ENCODE measurements around the gene NAA10.

Gene NAA10

GRCh38 chrX:153950127-153950526 is 15.3 kb upstream of the NAA10 start:
- H3K4me3 ChIP-seq (ENCODE audit: low read depth, low read length) = no peak overlapping the region

DNA sequence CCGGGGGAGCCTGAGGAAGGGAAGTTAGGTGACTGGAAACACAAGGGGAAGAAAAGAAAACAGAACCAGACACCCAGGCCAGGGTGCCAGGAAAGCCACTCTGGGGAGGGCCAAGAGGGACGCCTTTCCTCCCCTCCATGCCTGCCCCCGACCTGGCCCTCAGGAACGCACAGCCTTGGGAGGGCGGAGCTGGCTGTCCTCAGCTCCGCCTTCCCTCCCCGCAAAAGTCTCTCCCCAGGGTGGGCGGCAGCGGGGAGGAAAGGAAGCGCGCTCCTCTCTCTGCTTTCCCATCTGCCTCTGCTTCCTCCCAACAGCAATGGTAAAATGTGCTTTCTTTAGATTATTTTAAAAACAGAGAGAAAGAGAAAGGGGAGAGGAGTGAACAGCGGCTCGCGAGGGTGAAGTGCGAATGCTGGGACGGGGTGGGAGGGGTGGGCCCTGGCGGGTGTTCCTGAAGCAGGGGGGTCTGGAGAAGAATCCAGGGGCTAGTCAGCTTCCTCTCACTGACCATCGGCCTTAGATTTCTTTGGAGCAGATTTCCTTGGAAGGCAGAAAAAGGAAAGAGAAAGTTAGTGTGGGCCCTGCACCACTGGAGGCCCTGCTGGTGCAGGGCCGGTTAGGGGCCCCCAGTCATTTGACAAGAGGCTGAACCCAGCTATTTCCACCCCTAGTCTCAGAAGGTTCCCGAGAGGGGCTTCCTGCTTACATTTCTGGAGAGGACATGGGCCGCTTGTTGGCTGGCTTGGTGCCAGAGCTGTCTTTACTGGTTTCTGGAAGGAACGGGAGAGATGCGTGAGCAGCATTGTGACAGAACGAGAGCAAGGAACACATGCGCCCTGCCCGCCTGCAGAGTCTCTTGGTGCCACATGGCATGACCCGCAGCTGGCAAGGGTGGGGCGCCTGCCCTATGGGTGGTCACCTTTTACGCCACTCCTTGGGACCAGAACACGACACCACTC is 14.3 kb upstream of the NAA10 start:
- H3K4me3 ChIP-seq (ENCODE audit: low read depth, low read length) = no peak overlapping the region

GRCh38 chrX:153948002-153948466 is 13.2 kb upstream of the NAA10 start:
- H3K4me3 ChIP-seq (ENCODE audit: low read depth, low read length) = no peak overlapping the region

- no peak overlapping the region for H3K4me3 ChIP-seq (ENCODE audit: low read depth, low read length)
Measured at GRCh38 chrX:153947009-153947769, 12.4 kb upstream of the NAA10 start.

DNA sequence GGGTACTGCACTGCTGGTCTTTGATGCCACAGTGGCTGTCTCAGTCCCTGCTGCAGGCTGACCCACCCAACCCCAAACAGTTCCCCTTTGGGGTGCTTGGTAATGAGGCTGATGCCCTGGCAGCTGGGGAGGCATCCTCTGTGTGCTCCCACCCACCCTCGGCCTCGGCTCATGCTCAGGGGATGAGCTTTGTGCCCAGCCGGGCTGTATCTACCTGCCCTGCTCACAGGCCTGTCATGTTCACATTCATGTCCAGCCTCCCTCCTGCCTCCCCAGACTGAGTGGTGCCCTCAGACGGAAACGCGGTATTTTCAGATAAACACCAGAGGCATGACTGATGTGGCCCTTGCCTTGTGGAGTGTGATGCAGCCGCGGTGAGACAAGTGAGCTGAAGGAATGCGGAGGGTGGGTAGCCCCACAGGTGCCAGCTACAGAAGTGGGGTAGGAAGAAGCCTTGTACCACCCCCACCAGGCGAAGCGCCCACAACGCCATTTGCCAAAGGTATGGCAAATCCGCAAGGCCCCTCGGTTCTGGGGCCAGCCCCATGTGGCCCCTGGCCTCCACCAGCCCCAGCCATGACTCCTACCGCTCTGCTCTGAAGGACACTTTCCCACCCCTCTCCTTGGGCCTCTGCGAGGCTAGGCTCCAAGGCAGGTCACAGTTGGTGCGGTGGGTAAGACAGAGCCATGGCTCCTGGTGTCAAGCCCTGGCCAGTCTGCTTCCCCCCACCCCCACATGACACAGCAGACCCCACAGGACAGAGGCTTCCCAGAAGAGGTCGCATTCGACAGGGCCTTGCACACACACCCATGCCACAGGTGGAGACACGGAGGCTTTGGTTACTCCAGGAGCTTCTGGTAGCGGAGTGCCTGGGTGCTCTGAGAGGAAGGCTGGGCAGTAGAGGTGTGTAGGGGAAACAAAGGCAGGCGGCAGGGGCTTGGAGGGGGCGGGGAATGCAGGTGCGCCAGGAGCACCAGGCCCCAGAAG is 11.4 kb upstream of the NAA10 start:
- no peak overlapping the region for H3K4me3 ChIP-seq (ENCODE audit: low read depth, low read length)

DNA sequence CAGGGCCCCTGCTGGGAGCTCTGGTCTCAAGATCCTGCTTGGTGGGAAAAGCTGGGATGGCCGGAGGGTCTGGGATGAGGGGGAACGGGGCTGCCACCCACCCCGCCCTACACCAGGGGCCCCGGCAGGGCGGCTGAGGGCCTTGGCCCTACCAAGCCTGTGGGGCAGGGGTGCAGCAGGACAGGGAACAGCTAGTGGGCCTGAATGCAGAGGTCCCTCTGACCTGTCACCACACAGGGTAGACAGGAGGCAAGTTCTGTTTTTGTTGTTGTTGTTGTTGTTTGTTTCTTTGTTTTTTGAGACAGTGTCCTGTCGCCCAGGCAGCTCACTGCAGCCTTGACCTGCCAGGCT is 9.9 kb upstream of the NAA10 start:
- H3K4me3 ChIP-seq (ENCODE audit: low read depth, low read length) = no peak overlapping the region

- H3K4me3 ChIP-seq (ENCODE audit: low read depth, low read length) = no peak within 1 kb of the TSS
Measured at GRCh38 chrX:153944140-153944799, 9.4 kb upstream of the NAA10 start, which contains the start of gene RENBP. RENBP (minus strand) TSS chrX:153944643; CDS start chrX:153944610, 33 bp downstream.

- no peak overlapping the region for H3K4me3 ChIP-seq (ENCODE audit: low read depth, low read length)
Measured at GRCh38 chrX:153941336-153942252, 6.8 kb upstream of the NAA10 start.

GRCh38 chrX:153939573-153939972 is 4.7 kb upstream of the NAA10 start:
- H3K4me3 ChIP-seq (ENCODE audit: low read depth, low read length) = no peak overlapping the region

DNA sequence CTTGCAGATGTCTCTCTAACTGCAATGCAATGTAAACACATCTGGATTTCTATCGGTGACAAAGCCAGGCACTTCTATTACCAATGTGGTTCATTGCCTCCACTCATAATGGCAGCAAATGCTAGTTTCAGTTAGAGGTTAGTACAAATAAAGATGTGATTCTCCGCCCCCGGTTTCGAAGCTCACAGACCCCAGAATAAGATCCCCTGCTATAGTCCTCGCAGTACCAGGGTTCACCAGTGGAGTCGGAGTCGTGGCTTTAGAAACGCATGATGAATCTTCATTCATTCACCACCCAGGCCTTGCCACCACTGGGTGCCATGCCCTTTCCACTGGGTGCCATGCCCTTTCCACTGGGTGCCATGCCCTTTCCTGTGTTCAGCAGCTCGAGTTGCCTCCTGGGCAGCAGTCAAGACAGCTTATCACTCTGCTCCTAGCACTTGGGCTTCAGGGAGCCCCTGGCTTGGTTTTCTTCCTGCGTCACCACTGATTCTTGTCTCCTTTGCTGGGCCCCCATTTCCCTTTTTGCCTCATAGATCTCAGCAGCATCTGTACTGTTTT is 3.5 kb upstream of the NAA10 start:
- H3K4me3 ChIP-seq (ENCODE audit: low read depth, low read length) = no peak overlapping the region

- H3K4me3 ChIP-seq (ENCODE audit: low read depth, low read length) = no peak overlapping the region
Measured at GRCh38 chrX:153937056-153937455, 2.2 kb upstream of the NAA10 start.

- peak overlapping the region; percentile 13 for H3K4me3 ChIP-seq (ENCODE audit: low read depth, low read length)
Measured at GRCh38 chrX:153935326-153935851, 552 bp upstream of the NAA10 start.

- H3K4me3 ChIP-seq (ENCODE audit: low read depth, low read length) = peak overlapping the region; percentile 67
Measured at GRCh38 chrX:153934148-153934761, 582 bp downstream of the NAA10 start.

- H3K4me3 ChIP-seq (ENCODE audit: low read depth, low read length) = peak overlapping the region; percentile 67
Measured at GRCh38 chrX:153933748-153934147, 1.1 kb downstream of the NAA10 start.

DNA sequence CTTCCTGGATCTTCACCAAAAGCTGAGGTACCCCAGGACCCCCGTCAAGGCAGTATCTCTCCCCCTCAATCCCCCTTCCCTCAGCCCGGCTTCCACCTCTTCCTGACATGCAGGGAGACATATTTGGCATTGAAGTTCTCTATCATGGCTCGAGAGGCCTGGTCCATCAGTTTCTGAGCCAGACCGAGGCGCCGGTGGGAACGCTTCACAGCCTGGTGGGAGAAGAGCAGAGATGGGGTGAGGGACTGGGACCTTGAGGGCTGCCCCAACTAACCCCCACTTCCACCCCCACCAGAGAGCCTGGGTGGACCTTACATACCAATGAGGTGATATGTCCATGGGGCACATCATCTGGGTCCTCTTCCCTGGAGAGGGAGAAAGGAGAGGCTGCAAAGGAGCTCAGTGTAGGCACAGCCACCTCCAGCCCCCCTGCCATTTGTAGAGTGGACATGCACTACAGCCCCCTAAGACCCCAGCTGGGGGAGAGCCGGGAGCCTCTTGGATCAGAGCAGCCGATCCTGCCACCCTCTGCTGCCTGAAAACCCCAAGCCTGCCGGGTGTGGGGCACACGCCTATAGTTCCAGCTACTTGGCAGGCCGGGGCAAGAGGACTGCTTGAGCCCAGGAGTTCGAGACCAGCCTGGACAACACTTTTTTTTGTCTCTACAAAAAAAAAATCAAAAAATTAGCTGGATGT is 2.5 kb downstream of the NAA10 start:
- no peak overlapping the region for H3K4me3 ChIP-seq (ENCODE audit: low read depth, low read length)

DNA sequence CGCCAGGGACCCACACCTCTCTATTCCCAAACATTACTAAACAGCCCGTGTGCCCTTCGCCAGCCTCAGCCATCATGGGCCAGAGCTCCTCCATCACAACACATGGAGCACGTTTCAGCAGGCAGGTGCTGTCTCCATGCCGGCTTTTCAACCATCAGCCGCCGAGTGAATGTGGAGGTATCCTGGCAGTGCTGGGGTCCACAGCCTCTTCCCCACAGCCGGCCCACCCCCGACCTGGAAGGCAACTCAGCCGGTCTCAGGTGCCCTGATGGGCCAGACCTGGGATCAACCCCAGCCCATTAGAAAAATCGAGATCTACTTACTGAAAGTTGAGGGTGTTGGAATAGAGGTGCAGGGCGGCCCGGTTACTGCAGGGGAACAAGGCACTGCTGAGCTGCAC is 3.1 kb downstream of the NAA10 start:
- no peak overlapping the region for H3K4me3 ChIP-seq (ENCODE audit: low read depth, low read length)

DNA sequence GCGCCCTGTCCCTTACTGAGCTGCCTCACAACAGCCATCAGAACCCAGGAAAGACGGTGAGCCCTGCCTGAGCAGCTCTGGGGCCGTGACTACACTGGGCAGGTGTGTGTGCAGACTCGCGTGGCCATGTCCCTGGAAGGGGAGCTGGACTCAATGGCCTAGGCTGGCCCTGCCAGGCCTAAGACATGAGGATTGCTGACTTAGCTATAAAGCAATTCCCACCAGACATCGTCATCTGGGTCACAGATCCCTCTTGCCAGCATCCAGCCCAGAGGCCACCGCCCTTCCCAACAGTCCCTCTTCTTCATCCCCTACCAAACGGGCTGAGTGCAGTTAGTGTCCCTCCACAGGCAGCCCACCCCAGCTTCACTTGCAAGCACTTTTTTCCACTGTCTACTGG is 3.7 kb downstream of the NAA10 start:
- H3K4me3 ChIP-seq (ENCODE audit: low read depth, low read length) = no peak overlapping the region
